Esophagus squamous epithelium (tissue), 4 donors: ENCODE data around the gene AQP12B.
"Not testable (repeated sequence)": the region's sequence is repeated elsewhere in the genome, so short reads cannot be mapped to it uniquely, and the experiment has no call there.

ENCODE experiments used
- POLR2A ChIP-seq, 4 donors: fragments of 450-650 bp; IDR thresholded peaks; one replicate each; pipeline ENCODE4 v1.6.1; 2017; ENCODE audit warnings: antibody characterized with exemption in 4 of 4, mild to moderate bottlenecking in 4 of 4, moderate library complexity in 3 of 4
- TF ChIP-seq, protein P1 (sequence below), 6 experiments: fragments of 450-650 bp in 4 of 6; fragments of 200-600 bp in 2 of 6; sonication (generic) in 2 of 6; IDR thresholded peaks; one replicate each; pipeline ENCODE4 v1.5.1; 2016 to 2019; ENCODE audit warnings: antibody characterized with exemption in 6 of 6, mild to moderate bottlenecking in 4 of 6, moderate library complexity in 4 of 6

DNA sequence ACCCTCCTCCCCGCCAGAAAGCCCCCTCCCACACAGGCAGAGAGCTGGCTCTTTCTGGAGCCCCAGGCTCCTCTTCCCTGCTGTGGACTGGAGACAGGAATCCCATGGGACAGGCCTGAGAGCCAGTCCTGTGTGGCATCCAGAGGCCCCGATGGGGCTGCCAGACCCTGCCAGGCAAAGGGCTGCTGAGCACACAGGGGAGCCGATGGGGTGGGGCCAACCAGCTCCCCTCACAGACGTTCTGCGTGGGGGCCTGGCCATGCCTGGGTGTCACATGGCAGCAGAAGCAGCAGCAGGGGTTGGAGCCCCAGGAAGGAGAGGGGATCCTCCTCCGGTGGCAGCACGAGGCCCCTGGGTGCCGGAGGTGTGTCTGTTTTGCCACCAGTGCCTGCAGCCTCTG lies 17.1 kb upstream of the AQP12B start:
- TF ChIP-seq, protein P1, sequence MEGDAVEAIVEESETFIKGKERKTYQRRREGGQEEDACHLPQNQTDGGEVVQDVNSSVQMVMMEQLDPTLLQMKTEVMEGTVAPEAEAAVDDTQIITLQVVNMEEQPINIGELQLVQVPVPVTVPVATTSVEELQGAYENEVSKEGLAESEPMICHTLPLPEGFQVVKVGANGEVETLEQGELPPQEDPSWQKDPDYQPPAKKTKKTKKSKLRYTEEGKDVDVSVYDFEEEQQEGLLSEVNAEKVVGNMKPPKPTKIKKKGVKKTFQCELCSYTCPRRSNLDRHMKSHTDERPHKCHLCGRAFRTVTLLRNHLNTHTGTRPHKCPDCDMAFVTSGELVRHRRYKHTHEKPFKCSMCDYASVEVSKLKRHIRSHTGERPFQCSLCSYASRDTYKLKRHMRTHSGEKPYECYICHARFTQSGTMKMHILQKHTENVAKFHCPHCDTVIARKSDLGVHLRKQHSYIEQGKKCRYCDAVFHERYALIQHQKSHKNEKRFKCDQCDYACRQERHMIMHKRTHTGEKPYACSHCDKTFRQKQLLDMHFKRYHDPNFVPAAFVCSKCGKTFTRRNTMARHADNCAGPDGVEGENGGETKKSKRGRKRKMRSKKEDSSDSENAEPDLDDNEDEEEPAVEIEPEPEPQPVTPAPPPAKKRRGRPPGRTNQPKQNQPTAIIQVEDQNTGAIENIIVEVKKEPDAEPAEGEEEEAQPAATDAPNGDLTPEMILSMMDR (IDR thresholded peaks at IDR 0.05): not testable (repeated sequence)
- TF ChIP-seq POLR2A (IDR thresholded peaks at IDR 0.05): not testable (repeated sequence)
